ENCODE results near the gene LMAN1L.

GRCh38 chr15:74770211-74770903 is 42.3 kb upstream of the LMAN1L start:
- TF ChIP-seq POLR2A (IDR thresholded peaks at IDR 0.05) (no peak), CTCF (IDR thresholded peaks at IDR 0.05) (no peak)

Measured in thyroid gland (tissue), 4 donors.